Lower leg skin (tissue), 4 donors: Measurements from ENCODE around the gene TRMO. TPM values are rescaled to one million over a fixed set of nuclear protein-coding genes. Genes with fewer than 3 reads are reported as not detected.

Source experiments
- DNase-seq, 2 donors: peaks; one replicate each; pipeline ENCODE4 v3.0.0-alpha.2; 2019; ENCODE audit warnings: low spot score in 2 of 2
- H3K4me3 ChIP-seq: fragments of 200-600 bp; sonication (generic); 2 replicates; pipeline ENCODE4 v1.5.1; 2017; ENCODE audit warnings: mild to moderate bottlenecking, low read depth; ENCODE audit not compliant: poor library complexity, severe bottlenecking
- CTCF ChIP-seq, 3 donors: fragments of 450-650 bp; IDR thresholded peaks; one replicate each; pipeline ENCODE4 v1.5.1; 2016; ENCODE audit warnings: antibody characterized with exemption in 3 of 3, mild to moderate bottlenecking in 3 of 3, moderate library complexity in 2 of 3
- POLR2A ChIP-seq, 2 donors: fragments of 450-650 bp; IDR thresholded peaks; one replicate each; pipeline ENCODE4 v1.6.1; 2016 to 2017; ENCODE audit warnings: antibody characterized with exemption in 2 of 2, mild to moderate bottlenecking in 1 of 2, moderate library complexity in 1 of 2
- WGBS, 2 donors: methylation state at CpG; one replicate each; pipeline ENCODE4 v1.1.5; 2018; 5-methylcytosine and 5-hydroxymethylcytosine counted together
- intact Hi-C: fragments of 100-400 bp; cut with DNase I; formaldehyde crosslinking; loops from one replicate; pipeline ENCODE4 v1.15.0; 2023; ENCODE audit warnings: low total_unique reads
- total RNA-seq, 4 donors: library from RNA; depleted of rRNA; stranded (reverse); fragments of >200 nt; gene quantifications; one replicate each; pipeline ENCODE4 v1.1.0, GENCODE V29; 2016

The TRMO gene
- total RNA-seq, 4 donors from 2014 or later: 28.6 to 51.6 (median 38.7) TPM

DNA sequence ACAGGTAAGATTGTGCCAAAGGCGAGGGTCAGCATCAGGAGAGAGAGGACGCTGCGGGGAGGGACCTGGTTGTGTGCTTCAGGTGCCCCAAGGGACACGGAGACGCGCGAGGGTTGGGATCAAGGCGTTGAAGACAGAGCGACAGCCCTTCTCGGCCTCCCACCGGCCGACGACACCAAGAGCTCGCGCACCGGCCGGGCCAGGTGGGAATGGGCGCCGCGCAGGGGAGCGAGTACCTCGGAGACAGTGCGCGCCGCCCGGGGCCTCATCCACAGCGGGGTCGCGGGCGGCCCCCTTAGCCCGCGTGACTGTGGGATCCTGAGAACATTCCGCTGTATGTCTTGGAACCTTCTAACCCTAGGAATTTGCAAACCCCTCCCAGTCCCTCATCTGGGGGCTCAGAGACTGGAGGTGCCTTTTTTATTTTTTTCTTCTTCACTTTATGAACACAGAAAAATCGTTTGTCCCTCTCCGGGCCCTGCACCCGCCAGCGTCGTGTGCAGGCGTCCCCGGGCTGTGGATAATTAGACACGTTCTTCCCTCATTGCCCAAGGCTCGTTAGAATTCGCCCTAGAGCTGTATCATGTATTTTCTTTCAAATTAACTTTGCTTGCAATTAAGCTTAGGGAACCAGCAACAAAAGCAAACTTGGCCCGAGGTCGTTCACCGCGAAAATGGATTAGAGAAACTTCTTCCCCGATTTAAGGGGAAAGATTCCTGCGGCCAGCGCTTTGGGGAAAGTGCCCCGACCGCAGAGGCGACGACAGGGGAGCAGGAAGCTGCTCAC, 64.5 kb downstream of the TRMO start:
- WGBS, 2 donors: 28 to 32% methylated on average over 54 of the region's 54 CpGs
- intact Hi-C loops: no loop called here
- H3K4me3 ChIP-seq: no peak overlapping the region
- DNase-seq: no peak
- TF ChIP-seq POLR2A (IDR thresholded peaks at IDR 0.05) (no peak), CTCF (IDR thresholded peaks at IDR 0.05) (no peak)

- 30 to 49% methylated on average over 15 of the region's 15 CpGs for WGBS, 2 donors
- DNase-seq: no peak
Measured at GRCh38 chr9:97856857-97857605, 65.3 kb downstream of the TRMO start.

GRCh38 chr9:97855899-97856298, 66.4 kb downstream of the TRMO start:
- H3K4me3 ChIP-seq: no peak overlapping the region
- intact Hi-C loops: no loop called here
- TF ChIP-seq POLR2A (IDR thresholded peaks at IDR 0.05) (no peak), CTCF (IDR thresholded peaks at IDR 0.05) (no peak)
- 45 to 67% methylated on average over 5 of the region's 5 CpGs for WGBS, 2 donors
- no peak for DNase-seq

More at GRCh38 chr9:97856857-97857605, 65.3 kb downstream of the TRMO start:
- TF ChIP-seq CTCF (IDR thresholded peaks at IDR 0.05) (no peak), POLR2A (IDR thresholded peaks at IDR 0.05) (no peak)
- H3K4me3 ChIP-seq: no peak overlapping the region
- intact Hi-C loops: no loop called here

DNA sequence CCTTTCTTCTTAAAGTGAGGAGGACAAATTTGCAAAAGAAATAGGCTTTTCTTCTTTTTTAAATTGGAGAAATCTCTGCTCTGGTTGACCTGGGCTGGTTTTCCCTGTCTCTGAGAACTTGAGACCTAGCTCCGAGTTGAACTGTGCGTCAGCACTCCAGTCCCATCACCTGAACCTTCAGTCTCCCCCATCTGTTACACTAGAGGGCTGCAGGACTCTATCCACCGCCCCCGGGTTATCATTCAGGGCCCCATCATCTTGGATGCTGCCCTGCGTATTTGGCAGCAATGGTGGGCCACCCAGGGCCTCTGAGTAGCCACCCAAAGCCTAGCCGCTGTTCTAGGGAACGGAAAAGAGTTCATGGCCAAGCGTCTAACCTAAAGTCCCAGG, 66.8 kb downstream of the TRMO start:
- WGBS, 2 donors: 54 to 55% methylated on average over 8 of the region's 8 CpGs
- no peak for DNase-seq

DNA sequence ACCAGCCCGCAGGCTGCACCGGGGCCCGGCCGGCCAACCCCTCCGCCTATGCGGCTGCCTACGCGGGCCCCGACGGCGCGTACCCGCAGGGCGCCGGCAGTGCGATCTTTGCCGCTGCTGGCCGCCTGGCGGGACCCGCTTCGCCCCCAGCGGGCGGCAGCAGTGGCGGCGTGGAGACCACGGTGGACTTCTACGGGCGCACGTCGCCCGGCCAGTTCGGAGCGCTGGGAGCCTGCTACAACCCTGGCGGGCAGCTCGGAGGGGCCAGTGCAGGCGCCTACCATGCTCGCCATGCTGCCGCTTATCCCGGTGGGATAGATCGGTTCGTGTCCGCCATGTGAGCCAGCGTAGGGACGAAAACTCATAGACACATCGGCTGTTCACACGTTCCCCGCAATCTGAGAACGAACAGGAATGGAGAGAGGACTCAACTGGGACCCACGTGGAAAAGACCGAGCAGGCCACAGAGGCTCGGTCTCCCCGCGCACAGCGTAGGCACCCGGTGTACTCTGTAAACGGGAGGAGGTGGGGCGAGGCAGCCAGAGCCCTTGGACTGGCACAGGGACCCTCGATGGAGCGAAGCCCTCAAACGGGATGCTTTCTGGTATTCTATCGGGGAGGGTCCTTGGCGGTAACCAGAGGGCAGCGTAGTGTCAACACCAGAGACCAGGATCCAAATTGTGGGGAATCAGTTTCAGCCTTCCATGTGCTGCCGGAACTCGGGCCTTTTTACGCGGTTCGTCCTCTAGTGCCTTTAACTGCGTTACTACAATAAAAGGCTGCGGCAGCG, 67.4 kb downstream of the TRMO start:
- no peak for DNase-seq
- 27 to 38% methylated on average over 36 to 64 of the region's 71 CpGs for WGBS, 2 donors
- H3K4me3 ChIP-seq: no peak overlapping the region
- TF ChIP-seq CTCF (IDR thresholded peaks at IDR 0.05): no peak
- intact Hi-C loops: no loop called here

More for the DNA sequence above, 66.8 kb downstream of the TRMO start:
- intact Hi-C loops: no loop called here
- no peak for TF ChIP-seq CTCF (IDR thresholded peaks at IDR 0.05)
- H3K4me3 ChIP-seq: no peak overlapping the region

Other genes with a start within 250 kb of the TRMO start
- 10 to 100 TPM in 3 of 4 donors, 1 to 10 TPM in 1; 9.7 to 16.5 (median 14.1) TPM for gene XPA, start 225.2 kb downstream of the TRMO start, total RNA-seq
- gene FOXE1, start 69.3 kb downstream of the TRMO start, total RNA-seq: 1 to 10 TPM in 3 of 4 donors, under 1 TPM in 1; 0.27 to 2.9 (median 1.6) TPM
- under 1 TPM in 1 of 4 donors, not detected in 3; 0.08 TPM for gene HEMGN, start 15.7 kb upstream of the TRMO start, total RNA-seq
- 10 to 100 TPM; 27.4 to 56.3 (median 39.0) TPM for gene ANP32B, start 60.8 kb upstream of the TRMO start, total RNA-seq
- gene NANS, start 134.2 kb upstream of the TRMO start, total RNA-seq: 10 to 100 TPM; 26.5 to 46.0 (median 40.5) TPM
- gene TRIM14, start 196.7 kb upstream of the TRMO start, total RNA-seq: 10 to 100 TPM; 12.0 to 17.5 (median 16.3) TPM